ENCODE measurements around the gene SDR42E2. TPM values are rescaled to one million over a fixed set of nuclear protein-coding genes. Genes with fewer than 3 reads are reported as not detected.
"Not testable (repeated sequence)": the region's sequence is repeated elsewhere in the genome, so short reads cannot be mapped to it uniquely, and the experiment has no call there.

SDR42E2 gene
- total and polyA plus RNA-seq, 9 donors, result 0.04 to 0.22 (median 0.07) TPM; not detected in 4

- Histone ChIP-seq H3K9me3 (replicated peaks; ENCODE audit: control insufficient read depth, low read depth, low read length) (peaks cover 7% of the 10 kb centered on the region), H3K27me3 (ENCODE audit: control insufficient read depth, insufficient read depth, low read length) (no peaks in the 10 kb centered on the region), H3K4me3 (ENCODE audit: low read length) (no peak overlapping the region), H3K4me1 (ENCODE audit: control insufficient read depth, insufficient read depth, low read length) (peaks cover 38% of the 10 kb centered on the region), H3K27ac (ENCODE audit: low read length) (no peak overlapping the region), H3K36me3 (ENCODE audit: control insufficient read depth, insufficient read depth, low read length) (peaks cover 33% of the 10 kb centered on the region)
- 86% methylated on average over 1 of the region's 2 CpGs for WGBS (ENCODE audit: insufficient coverage)
- no peak for DNase-seq
These were observed 48.5 kb downstream of the SDR42E2 start for GRCh38 chr16:22210854-22211253.

DNA sequence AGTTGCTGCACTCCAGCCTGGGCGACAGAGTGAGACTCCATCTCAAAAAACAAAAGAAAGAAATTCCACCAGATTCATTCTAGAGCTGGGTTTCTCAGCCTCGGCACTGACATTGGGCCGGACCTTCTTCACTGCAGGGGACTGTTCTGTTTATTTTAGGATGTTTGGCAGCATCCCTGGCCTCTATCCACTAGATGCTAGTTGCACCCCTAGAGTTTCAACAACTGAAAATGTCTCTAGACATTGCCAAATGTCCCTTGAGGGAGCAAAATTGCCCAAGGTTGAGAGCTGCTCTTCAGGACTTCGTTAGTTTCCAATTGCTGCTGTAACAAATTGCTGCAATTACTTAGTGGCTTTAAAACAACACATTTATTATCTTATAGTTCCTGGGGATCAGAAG lies 50.9 kb downstream of the SDR42E2 start:
- Histone ChIP-seq H3K9me3 (replicated peaks; ENCODE audit: control insufficient read depth, low read depth, low read length) (peaks cover 7% of the 10 kb centered on the region), H3K27ac (ENCODE audit: low read length) (no peak overlapping the region), H3K36me3 (ENCODE audit: control insufficient read depth, insufficient read depth, low read length) (peaks cover 35% of the 10 kb centered on the region), H3K4me1 (ENCODE audit: control insufficient read depth, insufficient read depth, low read length) (peaks cover 41% of the 10 kb centered on the region), H3K4me3 (ENCODE audit: low read length) (no peak overlapping the region), H3K27me3 (ENCODE audit: control insufficient read depth, insufficient read depth, low read length) (no peaks in the 10 kb centered on the region)
- WGBS (ENCODE audit: insufficient coverage), result no CpG with 5 or more reads among the region's 4 CpGs
- DNase-seq, result no peak

DNA sequence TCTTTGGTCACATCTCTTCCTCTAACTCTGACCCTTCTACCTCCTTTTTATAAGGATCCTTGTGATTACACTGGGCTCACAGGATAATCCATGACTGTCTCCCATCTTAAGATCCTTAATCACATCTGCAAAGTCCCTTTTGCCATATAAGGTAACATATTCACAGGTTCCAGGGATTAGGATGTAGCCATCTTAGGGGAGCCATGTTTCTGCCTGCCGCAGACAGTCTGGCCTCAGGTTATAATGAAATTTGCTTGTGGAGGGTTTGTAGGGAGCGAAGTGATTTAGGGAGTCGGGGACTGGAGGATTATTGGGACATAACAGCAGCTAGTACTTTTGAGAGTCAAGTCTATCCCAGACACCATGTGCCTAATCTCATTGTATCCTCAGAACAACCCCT lies 51.5 kb downstream of the SDR42E2 start:
- Histone ChIP-seq H3K27me3 (ENCODE audit: control insufficient read depth, insufficient read depth, low read length) (no peaks in the 10 kb centered on the region), H3K27ac (ENCODE audit: low read length) (no peak overlapping the region), H3K4me3 (ENCODE audit: low read length) (no peak overlapping the region), H3K36me3 (ENCODE audit: control insufficient read depth, insufficient read depth, low read length) (peaks cover 35% of the 10 kb centered on the region), H3K4me1 (ENCODE audit: control insufficient read depth, insufficient read depth, low read length) (peaks cover 41% of the 10 kb centered on the region), H3K9me3 (replicated peaks; ENCODE audit: control insufficient read depth, low read depth, low read length) (peaks cover 7% of the 10 kb centered on the region)
- no peak for DNase-seq
- whole genome bisulfite sequencing (ENCODE audit: insufficient coverage), result no CpG with 5 or more reads among the region's 3 CpGs

DNA sequence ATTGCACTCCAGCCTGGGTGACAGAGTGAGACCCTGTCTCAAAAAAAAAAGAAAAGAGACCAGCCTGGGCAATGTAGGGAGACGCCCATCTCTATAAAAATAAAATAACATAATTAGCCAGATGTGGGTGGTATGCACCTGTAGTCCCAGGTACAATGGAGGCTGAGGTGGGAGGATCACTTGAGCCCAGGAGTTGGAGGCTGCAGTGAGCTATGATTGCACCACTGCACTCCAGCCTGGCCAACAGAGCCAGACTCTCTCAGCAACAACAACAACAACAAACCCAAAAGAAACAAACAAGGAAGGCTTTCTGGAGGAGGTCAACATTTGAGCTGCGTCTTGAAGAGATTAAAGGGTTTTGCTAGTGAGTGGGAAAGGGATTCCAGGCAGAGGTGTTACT lies 52.1 kb downstream of the SDR42E2 start:
- peaks cover 35% of the 10 kb centered on the region for H3K36me3 ChIP-seq (ENCODE audit: control insufficient read depth, insufficient read depth, low read length)
- peaks cover 42% of the 10 kb centered on the region for H3K4me1 ChIP-seq (ENCODE audit: control insufficient read depth, insufficient read depth, low read length)
- H3K9me3 ChIP-seq (replicated peaks; ENCODE audit: control insufficient read depth, low read depth, low read length), result peaks cover 7% of the 10 kb centered on the region
- WGBS (ENCODE audit: insufficient coverage), result no CpG with 5 or more reads among the region's 2 CpGs
- no peak overlapping the region for H3K27ac ChIP-seq (ENCODE audit: low read length)
- no peaks in the 10 kb centered on the region for H3K27me3 ChIP-seq (ENCODE audit: control insufficient read depth, insufficient read depth, low read length)
- DNase-seq, result no peak
- H3K4me3 ChIP-seq (ENCODE audit: low read length), result no peak overlapping the region

GRCh38 chr16:22214889-22215288 lies 52.6 kb downstream of the SDR42E2 start:
- Histone ChIP-seq H3K4me3 (ENCODE audit: low read length) (no peak overlapping the region), H3K27ac (ENCODE audit: low read length) (no peak overlapping the region), H3K36me3 (ENCODE audit: control insufficient read depth, insufficient read depth, low read length) (peaks cover 35% of the 10 kb centered on the region), H3K27me3 (ENCODE audit: control insufficient read depth, insufficient read depth, low read length) (no peaks in the 10 kb centered on the region), H3K9me3 (replicated peaks; ENCODE audit: control insufficient read depth, low read depth, low read length) (peaks cover 11% of the 10 kb centered on the region), H3K4me1 (ENCODE audit: control insufficient read depth, insufficient read depth, low read length) (peaks cover 42% of the 10 kb centered on the region)
- DNase-seq, result no peak
- WGBS (ENCODE audit: insufficient coverage), result 75% methylated on average over 2 of the region's 3 CpGs

DNA sequence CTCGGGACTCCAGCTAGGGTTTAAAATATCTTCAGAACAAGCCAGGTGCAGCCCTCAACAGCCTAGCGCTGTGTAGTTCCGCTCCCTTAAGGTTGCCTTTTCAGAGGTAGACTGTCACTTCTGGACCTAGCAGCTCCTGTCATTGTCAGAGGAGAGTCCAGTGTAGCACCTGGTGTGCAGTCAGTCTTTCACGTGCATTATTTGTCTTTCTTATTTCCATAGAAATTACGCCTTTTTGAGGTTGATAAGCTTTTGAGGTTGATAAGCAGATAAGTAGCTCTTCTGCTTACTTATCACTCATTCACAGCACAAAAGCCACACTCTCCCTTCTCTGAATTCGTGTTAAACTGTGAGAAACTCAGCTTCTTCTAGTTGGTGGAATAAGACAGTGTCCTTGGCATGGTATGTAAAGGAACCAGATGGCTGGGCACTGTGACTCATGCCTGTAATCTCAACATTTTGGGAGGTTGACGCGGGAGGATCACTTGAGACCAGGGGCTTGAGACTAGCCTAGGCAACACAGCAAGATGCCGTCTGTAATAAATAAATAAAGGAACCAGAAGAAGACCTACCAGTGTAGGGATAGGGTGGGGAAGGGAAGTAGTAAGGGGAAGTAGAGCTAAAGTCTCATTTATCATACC lies 54.0 kb downstream of the SDR42E2 start:
- no peak for DNase-seq

GRCh38 chr16:22216832-22217225 lies 54.5 kb downstream of the SDR42E2 start:
- WGBS (ENCODE audit: insufficient coverage), result 96% methylated on average over 4 of the region's 7 CpGs
- Histone ChIP-seq H3K36me3 (ENCODE audit: control insufficient read depth, insufficient read depth, low read length) (peaks cover 20% of the 10 kb centered on the region), H3K4me1 (ENCODE audit: control insufficient read depth, insufficient read depth, low read length) (peaks cover 48% of the 10 kb centered on the region)
- H3K4me3 ChIP-seq (ENCODE audit: low read length); H3K9me3 ChIP-seq (replicated peaks; ENCODE audit: control insufficient read depth, low read depth, low read length); H3K27me3 ChIP-seq (ENCODE audit: control insufficient read depth, insufficient read depth, low read length); H3K27ac ChIP-seq (ENCODE audit: low read length); DNase-seq: not testable (repeated sequence)

More for the DNA sequence above, 54.0 kb downstream of the SDR42E2 start:
- H3K27me3 ChIP-seq (ENCODE audit: control insufficient read depth, insufficient read depth, low read length), result no peaks in the 10 kb centered on the region
- peaks cover 45% of the 10 kb centered on the region for H3K4me1 ChIP-seq (ENCODE audit: control insufficient read depth, insufficient read depth, low read length)
- H3K9me3 ChIP-seq (replicated peaks; ENCODE audit: control insufficient read depth, low read depth, low read length), result peaks cover 3% of the 10 kb centered on the region
- 68% methylated on average over 5 of the region's 9 CpGs for WGBS (ENCODE audit: insufficient coverage)
- peaks cover 21% of the 10 kb centered on the region for H3K36me3 ChIP-seq (ENCODE audit: control insufficient read depth, insufficient read depth, low read length)
- H3K4me3 ChIP-seq (ENCODE audit: low read length), result no peak overlapping the region
- H3K27ac ChIP-seq (ENCODE audit: low read length), result no peak overlapping the region

- peak; percentile 32 for DNase-seq
- Histone ChIP-seq H3K9me3 (replicated peaks; ENCODE audit: control insufficient read depth, low read depth, low read length) (peaks cover 3% of the 10 kb centered on the region), H3K27ac (ENCODE audit: low read length) (no peak overlapping the region), H3K4me3 (ENCODE audit: low read length) (no peak overlapping the region), H3K4me1 (ENCODE audit: control insufficient read depth, insufficient read depth, low read length) (peaks cover 48% of the 10 kb centered on the region), H3K36me3 (ENCODE audit: control insufficient read depth, insufficient read depth, low read length) (peaks cover 20% of the 10 kb centered on the region), H3K27me3 (ENCODE audit: control insufficient read depth, insufficient read depth, low read length) (no peaks in the 10 kb centered on the region)
- 57% methylated on average over 14 of the region's 18 CpGs for WGBS (ENCODE audit: insufficient coverage)
These were observed 55.8 kb downstream of the SDR42E2 start for GRCh38 chr16:22217890-22218730.

- Histone ChIP-seq H3K4me1 (ENCODE audit: control insufficient read depth, insufficient read depth, low read length) (peaks cover 48% of the 10 kb centered on the region), H3K36me3 (ENCODE audit: control insufficient read depth, insufficient read depth, low read length) (peaks cover 10% of the 10 kb centered on the region), H3K4me3 (ENCODE audit: low read length) (no peak overlapping the region), H3K27ac (ENCODE audit: low read length) (peak overlapping the region; percentile 76), H3K27me3 (ENCODE audit: control insufficient read depth, insufficient read depth, low read length) (no peaks in the 10 kb centered on the region), H3K9me3 (replicated peaks; ENCODE audit: control insufficient read depth, low read depth, low read length) (peaks cover 3% of the 10 kb centered on the region)
- 100% methylated on average over 2 of the region's 3 CpGs for WGBS (ENCODE audit: insufficient coverage)
- no peak for DNase-seq
These were observed 57.2 kb downstream of the SDR42E2 start for GRCh38 chr16:22219389-22220068.

DNA sequence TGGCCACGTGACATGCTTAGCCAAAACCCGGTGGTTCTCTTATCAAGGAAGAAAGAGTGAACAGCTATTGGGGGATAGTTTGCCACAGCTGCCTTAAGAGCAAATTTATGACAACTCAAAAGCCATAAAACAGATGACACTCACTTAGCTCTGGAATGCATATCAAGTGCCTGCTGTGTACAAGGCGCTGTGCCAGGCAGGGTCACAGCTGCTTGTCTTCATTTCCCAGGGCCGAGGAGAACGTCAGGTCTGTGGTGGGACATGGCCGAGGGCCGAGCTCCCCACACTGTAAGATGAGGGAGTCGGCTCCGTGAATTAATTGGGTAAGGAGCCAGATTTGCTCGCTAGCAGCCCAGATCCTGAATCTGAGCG lies 57.7 kb downstream of the SDR42E2 start:
- DNase-seq, result peak; percentile 94
- no peak overlapping the region for H3K4me3 ChIP-seq (ENCODE audit: low read length)
- 25% methylated on average over 4 of the region's 11 CpGs for WGBS (ENCODE audit: insufficient coverage)
- peaks cover 3% of the 10 kb centered on the region for H3K9me3 ChIP-seq (replicated peaks; ENCODE audit: control insufficient read depth, low read depth, low read length)
- no peaks in the 10 kb centered on the region for H3K27me3 ChIP-seq (ENCODE audit: control insufficient read depth, insufficient read depth, low read length)
- H3K36me3 ChIP-seq (ENCODE audit: control insufficient read depth, insufficient read depth, low read length), result peaks cover 6% of the 10 kb centered on the region
- peak overlapping the region; percentile 76 for H3K27ac ChIP-seq (ENCODE audit: low read length)
- peaks cover 48% of the 10 kb centered on the region for H3K4me1 ChIP-seq (ENCODE audit: control insufficient read depth, insufficient read depth, low read length)
